T-helper 17 cell (primary cell): ENCODE data around the gene MYO18A. TPM values are rescaled to one million over a fixed set of nuclear protein-coding genes. Genes with fewer than 3 reads are reported as not detected.

Experiments
- ATAC-seq: fragments of 150-1000 bp; cut with Tn5 transposase; 2 replicates; pipeline ENCODE4 v1.10.0; 2021; ENCODE audit warnings: mild to moderate bottlenecking, moderate library complexity
- DNase-seq, 3 donors: peaks; one replicate each; pipeline versions ENCODE4 v3.0.0 to v3.0.0-alpha.2; 2020 to 2021
- H3K9me3 ChIP-seq: one replicate; pipeline ENCODE4 v1.7.0; 2013; ENCODE audit warnings: low read length, mild to moderate bottlenecking; ENCODE audit not compliant: control insufficient read depth, poor library complexity, severe bottlenecking
- H3K27ac Mint-ChIP-seq: one replicate; pipeline ENCODE4 v1.8.0; 2022; ENCODE audit warnings: mild to moderate bottlenecking, moderate library complexity, mixed read lengths
- H3K27me3 Mint-ChIP-seq: one replicate; pipeline ENCODE4 v1.8.0; 2022; ENCODE audit warnings: mixed read lengths
- H3K36me3 Mint-ChIP-seq: one replicate; pipeline ENCODE4 v1.8.0; 2022; ENCODE audit warnings: low read depth, mixed read lengths
- H3K4me1 Mint-ChIP-seq: one replicate; pipeline ENCODE4 v1.8.0; 2022; ENCODE audit warnings: mild to moderate bottlenecking, mixed read lengths
- H3K4me3 Mint-ChIP-seq: one replicate; pipeline ENCODE4 v1.8.0; 2022; ENCODE audit warnings: mild to moderate bottlenecking, moderate library complexity, mixed read lengths
- total RNA-seq, 4 donors: library from RNA in 2 of 4; stranded (reverse) in 2 of 4; gene quantifications; one replicate each; pipeline ENCODE4 v1.2.3 and lab custom pipeline; 2022 to 2026

MYO18A gene
- total RNA-seq, 2 donors from 2014 or later, result 142 to 153 TPM

DNA sequence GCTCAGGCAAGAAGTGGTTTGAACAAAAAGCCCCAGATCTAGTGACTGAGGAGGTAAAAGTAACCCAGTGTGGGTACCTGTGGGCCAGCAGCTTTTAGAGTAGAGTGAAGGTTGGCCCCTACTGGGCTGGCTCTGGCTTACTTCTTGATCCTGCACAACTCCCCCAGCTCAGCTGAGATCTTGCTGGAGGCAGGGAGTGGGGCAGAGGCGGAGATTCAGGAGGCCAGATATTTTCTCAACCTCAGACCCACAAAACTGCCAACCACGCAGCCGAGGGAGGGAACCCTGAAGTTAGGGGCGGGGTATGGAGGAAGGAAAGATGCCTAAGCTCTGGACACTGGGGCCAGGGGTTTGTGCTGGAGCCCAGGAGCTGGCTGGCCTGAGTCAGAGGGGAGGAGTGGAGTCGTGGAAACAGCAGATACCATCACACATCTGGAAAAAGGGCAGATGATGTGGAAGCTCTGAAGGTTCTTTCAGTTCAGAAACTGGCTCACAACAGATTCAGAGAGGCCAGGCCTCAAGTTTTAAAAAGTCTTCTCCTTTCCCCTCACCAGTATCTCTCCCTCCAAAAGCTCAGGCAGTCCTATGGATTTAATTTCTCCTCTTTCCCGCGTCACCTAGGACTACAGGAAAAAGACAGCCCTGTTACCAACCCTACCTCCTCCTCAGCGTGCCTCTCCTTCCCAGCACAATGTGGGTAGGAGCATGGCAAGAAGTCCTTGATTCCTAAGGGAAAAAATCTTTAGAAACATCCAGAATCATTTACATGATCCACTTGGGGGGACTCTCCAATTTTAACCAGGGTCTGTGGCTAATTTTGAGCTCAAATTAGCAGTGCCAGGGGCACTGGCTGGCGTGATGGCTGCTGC lies 48.1 kb downstream of the MYO18A start:
- Mint-ChIP-seq H3K27ac (peak overlapping the region; percentile 85), H3K36me3 (no peaks in the 10 kb centered on the region), H3K4me1 (peaks cover 29% of the 10 kb centered on the region)

GRCh38 chr17:29129731-29130130 lies 50.5 kb downstream of the MYO18A start:
- Mint-ChIP-seq H3K4me1 (peaks cover 24% of the 10 kb centered on the region), H3K36me3 (no peaks in the 10 kb centered on the region), H3K4me3 (no peak overlapping the region), H3K27me3 (no peaks in the 10 kb centered on the region), H3K27ac (no peak overlapping the region)
- ATAC-seq (no peak), DNase-seq (no peak)
- no peaks in the 10 kb centered on the region for H3K9me3 ChIP-seq

More for the DNA sequence above, 48.1 kb downstream of the MYO18A start:
- no peak overlapping the region for H3K4me3 Mint-ChIP-seq
- no peak for ATAC-seq
- DNase-seq, result no peak
- no peaks in the 10 kb centered on the region for H3K27me3 Mint-ChIP-seq
- no peaks in the 10 kb centered on the region for H3K9me3 ChIP-seq

DNA sequence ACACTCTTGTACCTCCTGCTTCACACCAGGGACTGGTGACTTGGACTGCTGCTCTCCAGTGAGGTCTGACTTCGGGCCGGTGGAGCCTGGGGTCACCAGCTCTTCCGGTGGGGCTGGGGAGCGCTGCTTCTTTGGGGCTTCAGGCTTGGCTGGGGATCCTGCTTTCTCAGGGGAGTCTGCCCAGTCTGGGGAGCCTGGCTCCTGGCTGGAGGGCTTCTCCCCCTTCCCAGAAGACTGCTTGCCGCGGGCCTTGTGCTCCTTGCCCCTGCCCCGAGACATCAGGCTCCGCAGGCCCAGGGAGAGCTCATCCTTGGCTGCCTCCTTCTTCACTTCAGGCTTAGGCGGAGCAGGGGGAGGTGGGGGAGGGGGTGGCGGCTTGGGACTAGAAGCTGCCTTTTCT lies 52.4 kb downstream of the MYO18A start:
- no peak overlapping the region for H3K27ac Mint-ChIP-seq
- H3K4me3 Mint-ChIP-seq, result no peak overlapping the region
- no peak for DNase-seq

GRCh38 chr17:29126268-29126930 lies 53.8 kb downstream of the MYO18A start:
- ATAC-seq (no peak), DNase-seq (no peak)
- no peaks in the 10 kb centered on the region for H3K27me3 Mint-ChIP-seq
- H3K27ac Mint-ChIP-seq, result peak overlapping the region; percentile 77
- no peaks in the 10 kb centered on the region for H3K9me3 ChIP-seq
- H3K4me3 Mint-ChIP-seq, result no peak overlapping the region
- H3K36me3 Mint-ChIP-seq, result peaks cover 3% of the 10 kb centered on the region
- peaks cover 13% of the 10 kb centered on the region for H3K4me1 Mint-ChIP-seq

More for the DNA sequence above, 52.4 kb downstream of the MYO18A start:
- Mint-ChIP-seq H3K27me3 (no peaks in the 10 kb centered on the region), H3K4me1 (peaks cover 20% of the 10 kb centered on the region), H3K36me3 (no peaks in the 10 kb centered on the region)
- ATAC-seq, result no peak
- H3K9me3 ChIP-seq, result no peaks in the 10 kb centered on the region

DNA sequence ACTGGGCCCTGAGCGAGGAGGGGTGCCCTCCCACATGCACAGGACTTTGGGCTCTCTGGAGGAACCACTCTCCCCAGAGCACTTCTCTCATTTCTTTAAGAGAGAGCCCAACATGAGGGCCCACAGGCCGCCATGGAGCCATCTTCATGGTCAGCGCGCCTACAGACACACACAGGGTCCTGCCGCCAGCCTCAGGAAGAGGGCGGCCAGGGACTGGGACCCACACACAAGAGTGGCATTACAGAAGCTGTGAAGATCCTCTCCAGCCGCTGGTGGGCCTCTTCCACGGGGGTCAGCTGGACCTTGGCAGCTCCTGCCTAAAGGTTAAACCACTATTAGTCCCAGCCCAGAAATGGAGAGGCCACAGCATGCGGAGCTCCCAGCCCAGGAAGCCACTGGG lies 54.5 kb downstream of the MYO18A start:
- ATAC-seq (no peak), DNase-seq (no peak)
- no peaks in the 10 kb centered on the region for H3K9me3 ChIP-seq
- H3K27ac Mint-ChIP-seq, result no peak overlapping the region
- no peak overlapping the region for H3K4me3 Mint-ChIP-seq
- peaks cover 9% of the 10 kb centered on the region for H3K4me1 Mint-ChIP-seq
- no peaks in the 10 kb centered on the region for H3K27me3 Mint-ChIP-seq
- H3K36me3 Mint-ChIP-seq, result peaks cover 3% of the 10 kb centered on the region

- no peaks in the 10 kb centered on the region for H3K9me3 ChIP-seq
- no peak for DNase-seq
- Mint-ChIP-seq H3K27me3 (no peaks in the 10 kb centered on the region), H3K27ac (peak overlapping the region; percentile 91), H3K4me1 (peaks cover 9% of the 10 kb centered on the region), H3K36me3 (peaks cover 3% of the 10 kb centered on the region), H3K4me3 (no peak overlapping the region)
- ATAC-seq, result no peak
Measured at GRCh38 chr17:29124925-29125273, 55.3 kb downstream of the MYO18A start.

GRCh38 chr17:29124135-29124924 lies 55.9 kb downstream of the MYO18A start:
- H3K4me1 Mint-ChIP-seq, result peaks cover 9% of the 10 kb centered on the region
- ATAC-seq (peak; percentile 88), DNase-seq (no peak)
- H3K27me3 Mint-ChIP-seq, result no peaks in the 10 kb centered on the region
- H3K4me3 Mint-ChIP-seq, result no peak overlapping the region
- peaks cover 3% of the 10 kb centered on the region for H3K36me3 Mint-ChIP-seq
- no peaks in the 10 kb centered on the region for H3K9me3 ChIP-seq
- peak overlapping the region; percentile 91 for H3K27ac Mint-ChIP-seq

- DNase-seq, result no peak
- Mint-ChIP-seq H3K36me3 (peaks cover 6% of the 10 kb centered on the region), H3K4me3 (no peak overlapping the region), H3K27ac (no peak overlapping the region), H3K4me1 (peaks cover 9% of the 10 kb centered on the region), H3K27me3 (no peaks in the 10 kb centered on the region)
- no peaks in the 10 kb centered on the region for H3K9me3 ChIP-seq
- ATAC-seq, result no peak
Measured at GRCh38 chr17:29123111-29123510, 57.1 kb downstream of the MYO18A start.

GRCh38 chr17:29121442-29121841 lies 58.8 kb downstream of the MYO18A start:
- H3K4me1 Mint-ChIP-seq, result peaks cover 15% of the 10 kb centered on the region
- H3K27me3 Mint-ChIP-seq, result no peaks in the 10 kb centered on the region
- H3K27ac Mint-ChIP-seq, result no peak overlapping the region

DNA sequence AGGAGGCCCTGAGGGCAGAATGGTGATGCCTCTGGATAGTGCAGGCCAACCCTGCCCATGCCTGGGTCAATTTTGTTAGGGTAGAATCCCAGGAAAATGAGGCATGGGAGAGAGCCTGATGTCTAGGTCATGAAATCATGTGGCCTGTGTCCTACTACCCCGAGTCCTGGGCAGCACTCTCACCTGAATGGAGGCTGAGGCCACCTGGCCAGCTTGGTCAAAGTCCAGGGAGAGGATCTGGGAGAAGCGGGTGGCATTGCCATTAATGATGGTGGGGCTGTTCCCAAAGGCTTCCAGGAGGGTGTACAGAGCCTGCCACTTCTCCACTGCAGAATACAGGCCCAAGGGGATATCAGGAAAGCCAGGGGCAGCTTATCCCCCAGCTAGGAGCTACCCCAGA lies 59.8 kb downstream of the MYO18A start:
- no peaks in the 10 kb centered on the region for H3K27me3 Mint-ChIP-seq

More at GRCh38 chr17:29121442-29121841, 58.8 kb downstream of the MYO18A start:
- H3K36me3 Mint-ChIP-seq, result peaks cover 6% of the 10 kb centered on the region
- no peaks in the 10 kb centered on the region for H3K9me3 ChIP-seq
- DNase-seq (no peak), ATAC-seq (no peak)
- H3K4me3 Mint-ChIP-seq, result no peak overlapping the region

GRCh38 chr17:29119265-29119664 lies 60.9 kb downstream of the MYO18A start:
- H3K27me3 Mint-ChIP-seq, result no peaks in the 10 kb centered on the region
- H3K27ac Mint-ChIP-seq, result no peak overlapping the region
- no peak for DNase-seq
- peaks cover 10% of the 10 kb centered on the region for H3K4me1 Mint-ChIP-seq
- H3K9me3 ChIP-seq, result no peaks in the 10 kb centered on the region
- H3K36me3 Mint-ChIP-seq, result peaks cover 7% of the 10 kb centered on the region
- ATAC-seq, result no peak
- H3K4me3 Mint-ChIP-seq, result no peak overlapping the region

More for the DNA sequence above, 59.8 kb downstream of the MYO18A start:
- Mint-ChIP-seq H3K36me3 (peaks cover 6% of the 10 kb centered on the region), H3K4me3 (no peak overlapping the region), H3K4me1 (peaks cover 15% of the 10 kb centered on the region), H3K27ac (no peak overlapping the region)
- no peak for ATAC-seq
- no peaks in the 10 kb centered on the region for H3K9me3 ChIP-seq
- DNase-seq, result no peak

DNA sequence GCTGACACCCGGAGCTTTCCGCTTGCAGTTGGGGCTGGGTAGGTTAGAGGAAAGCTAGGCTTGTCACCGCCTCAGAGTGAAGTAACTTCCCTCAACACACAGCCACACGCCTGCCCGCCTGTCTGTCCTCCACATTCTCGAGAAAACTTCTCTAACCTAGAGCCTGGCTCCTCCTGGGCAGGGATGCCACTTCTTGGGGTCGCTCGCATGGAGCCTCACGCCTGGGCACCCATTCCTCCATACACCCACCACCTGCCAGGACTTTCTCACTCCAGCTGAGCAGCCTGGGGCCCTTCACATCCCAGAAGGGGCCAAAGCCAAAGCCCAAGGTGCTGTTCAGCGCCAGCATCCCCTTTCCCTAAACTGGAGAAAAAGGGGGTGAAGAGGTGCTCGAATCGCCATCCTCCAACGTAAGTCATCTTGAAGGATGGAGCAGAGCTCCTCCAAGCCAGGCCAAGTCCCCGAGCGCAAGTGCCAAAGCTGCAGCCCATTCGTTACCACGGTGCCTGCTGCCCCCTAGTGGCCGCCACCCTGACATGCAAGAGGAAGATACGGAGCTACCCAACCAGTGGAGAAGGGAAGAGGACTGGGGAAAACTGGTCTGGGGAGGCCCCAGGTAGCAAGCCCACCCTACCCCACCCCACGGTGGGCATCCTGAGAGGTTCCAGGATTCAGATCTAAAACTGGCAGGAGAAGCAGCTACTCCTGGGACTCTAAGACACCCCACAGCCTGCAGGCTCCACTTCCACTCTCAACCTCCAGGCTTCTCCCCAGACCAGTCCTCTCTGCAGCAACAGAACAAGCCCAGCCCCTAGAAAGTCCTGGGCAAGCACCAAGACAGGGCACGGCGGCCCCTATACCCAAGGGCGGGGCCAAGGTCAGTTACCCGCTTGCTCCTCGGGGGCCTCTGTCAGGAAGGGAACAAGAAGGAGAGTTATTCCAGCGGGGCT lies 63.1 kb downstream of the MYO18A start:
- Mint-ChIP-seq H3K27me3 (no peaks in the 10 kb centered on the region), H3K36me3 (peaks cover 9% of the 10 kb centered on the region), H3K4me1 (peaks cover 9% of the 10 kb centered on the region), H3K27ac (no peak overlapping the region), H3K4me3 (peak overlapping the region; percentile 12)
- ATAC-seq, result peak; percentile 87
- H3K9me3 ChIP-seq, result no peaks in the 10 kb centered on the region
- DNase-seq, result peak; percentile 66 to 78 (median 73)
